Brain microvascular endothelial cell (primary cell): ENCODE data around the gene KNDC1.

ENCODE experiments used
- DNase-seq: peaks from one replicate; pipeline ENCODE4 v3.0.0-alpha.2; 2020
- H3K27ac ChIP-seq: fragments of 250-450 bp; sonication (Bioruptor Pico); 2 replicates; pipeline ENCODE4 v1.5.1; 2020; ENCODE audit warnings: mild to moderate bottlenecking, moderate library complexity
- H3K27me3 ChIP-seq: fragments of 250-450 bp; sonication (Bioruptor Pico); replicated peaks from 2 replicates; pipeline ENCODE4 v1.5.1; 2020; ENCODE audit warnings: mild to moderate bottlenecking
- H3K36me3 ChIP-seq: fragments of 250-450 bp; sonication (Bioruptor Pico); replicated peaks from 2 replicates; pipeline ENCODE4 v1.5.1; 2020; ENCODE audit warnings: mild to moderate bottlenecking
- H3K4me3 ChIP-seq: 2 replicates; pipeline ENCODE4 v1.5.1; 2011; ENCODE audit warnings: low read depth, mild to moderate bottlenecking, control low read depth, low read length, moderate library complexity
- CTCF ChIP-seq: IDR thresholded peaks from 2 replicates; pipeline ENCODE4 v1.5.1; 2011; ENCODE audit warnings: low read depth, mild to moderate bottlenecking, moderate library complexity, low read length, control low read depth, inconsistent platforms; ENCODE audit errors: missing control alignments
- in situ Hi-C: cut with HindIII; loops from 2 replicates; pipeline ENCODE4 v1.10.0; 2017; ENCODE audit warnings: low sequenced_read_pairs, low pct_ligation_motif_present

The KNDC1 gene

DNA sequence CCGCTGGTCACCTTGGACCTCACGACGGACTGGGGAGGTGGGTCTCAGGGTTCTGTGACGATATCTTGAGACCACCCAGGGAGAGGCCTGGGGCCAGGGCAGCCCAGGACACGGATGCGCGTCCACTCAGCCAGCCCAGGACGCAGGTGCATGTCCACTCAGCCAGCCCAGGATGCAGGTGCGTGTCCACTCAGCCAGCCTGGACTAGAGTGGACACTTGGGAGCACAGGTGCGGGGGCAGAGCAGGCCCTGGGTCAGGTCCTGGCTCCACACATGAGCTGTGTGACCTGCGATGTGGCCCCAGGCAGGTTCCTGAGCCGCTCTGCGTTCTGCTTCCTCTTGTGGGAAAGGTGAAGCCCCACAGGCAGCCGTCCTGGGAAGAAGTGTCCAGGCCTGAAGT lies 22.2 kb downstream of the KNDC1 start:
- TF ChIP-seq CTCF: no peak
- DNase-seq: no peak

GRCh38 chr10:133182791-133183645 lies 23.0 kb downstream of the KNDC1 start:
- no peak for TF ChIP-seq CTCF
- Histone ChIP-seq H3K4me3 (no peak overlapping the region), H3K36me3 (no peaks in the 10 kb centered on the region), H3K27me3 (peaks cover 8% of the 10 kb centered on the region), H3K27ac (no peak overlapping the region)
- in situ Hi-C loops: no loop called here
- DNase-seq: no peak

More for the DNA sequence above, 22.2 kb downstream of the KNDC1 start:
- no peak overlapping the region for H3K4me3 ChIP-seq
- no peak overlapping the region for H3K27ac ChIP-seq
- H3K36me3 ChIP-seq: no peaks in the 10 kb centered on the region
- H3K27me3 ChIP-seq: peaks cover 7% of the 10 kb centered on the region
- in situ Hi-C loops: no loop called here

DNA sequence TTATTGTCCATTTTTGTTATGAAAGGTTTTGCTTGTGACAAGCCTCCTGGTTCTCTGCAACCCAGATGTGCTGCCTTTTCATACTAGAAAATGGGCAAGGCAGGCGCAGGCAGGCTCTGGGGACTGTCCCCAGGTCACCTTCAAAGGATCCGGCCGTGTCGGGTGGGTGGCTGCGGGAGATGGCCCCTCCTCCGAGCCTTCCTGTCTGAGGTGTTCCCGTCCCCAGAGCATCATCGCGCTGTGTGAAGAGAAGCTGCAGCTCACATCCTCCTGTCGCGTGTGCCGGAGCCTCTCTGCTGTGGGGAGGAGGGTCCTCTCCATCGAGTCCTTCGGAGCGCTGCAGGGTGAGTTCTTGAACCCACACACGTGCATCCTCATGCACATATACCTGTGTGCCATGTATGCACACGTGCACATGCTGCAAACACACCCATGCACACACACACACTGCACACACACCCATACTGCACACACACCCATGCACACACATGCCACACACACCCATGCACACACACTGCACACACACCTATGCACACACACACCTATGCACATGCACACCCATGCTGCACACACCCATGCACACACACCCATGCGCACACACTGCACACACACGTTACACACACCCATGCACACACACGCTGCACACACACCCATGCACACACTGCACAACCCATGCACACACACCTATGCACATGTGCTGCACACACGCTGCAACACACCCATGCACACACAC lies 23.8 kb downstream of the KNDC1 start:
- no peak overlapping the region for H3K4me3 ChIP-seq
- no peaks in the 10 kb centered on the region for H3K36me3 ChIP-seq
- in situ Hi-C loops: no loop called here
- no peak for DNase-seq
- no peak for TF ChIP-seq CTCF
- H3K27me3 ChIP-seq: peaks cover 8% of the 10 kb centered on the region
- no peak overlapping the region for H3K27ac ChIP-seq

GRCh38 chr10:133184591-133185244 lies 24.7 kb downstream of the KNDC1 start:
- in situ Hi-C loops: no loop called here

GRCh38 chr10:133185421-133185820 lies 25.4 kb downstream of the KNDC1 start:
- H3K36me3 ChIP-seq: no peaks in the 10 kb centered on the region
- H3K27ac ChIP-seq: no peak overlapping the region
- in situ Hi-C loops: no loop called here
- TF ChIP-seq CTCF: no peak
- no peak for DNase-seq
- no peak overlapping the region for H3K4me3 ChIP-seq
- H3K27me3 ChIP-seq: peaks cover 8% of the 10 kb centered on the region

More at GRCh38 chr10:133184591-133185244, 24.7 kb downstream of the KNDC1 start:
- Histone ChIP-seq H3K27me3 (peaks cover 8% of the 10 kb centered on the region), H3K36me3 (no peaks in the 10 kb centered on the region), H3K27ac (no peak overlapping the region), H3K4me3 (no peak overlapping the region)
- TF ChIP-seq CTCF: no peak
- DNase-seq: no peak
